Trophoblast cell (in vitro differentiated cells and primary cell): ENCODE results near the gene TTN.

Experiments
- DNase-seq, 2 donors: peaks; one replicate each; pipeline ENCODE4 v3.0.0-alpha.2; 2016
- H2AFZ ChIP-seq: 2 replicates; pipeline ENCODE4 v1.6.1; 2013; ENCODE audit warnings: low read length, moderate library complexity, mild to moderate bottlenecking; ENCODE audit not compliant: insufficient read depth, poor library complexity
- H2AK5ac ChIP-seq: 2 replicates; pipeline ENCODE4 v1.6.1; 2013; ENCODE audit warnings: mild to moderate bottlenecking, low read length
- H2BK120ac ChIP-seq: 2 replicates; pipeline ENCODE4 v1.6.1; 2013; ENCODE audit warnings: low read length, mild to moderate bottlenecking, moderate library complexity; ENCODE audit not compliant: insufficient read depth, poor library complexity
- H2BK12ac ChIP-seq: 2 replicates; pipeline ENCODE4 v1.6.1; 2013; ENCODE audit warnings: mild to moderate bottlenecking, low read length, moderate library complexity
- H2BK5ac ChIP-seq: 2 replicates; pipeline ENCODE4 v1.6.1; 2013; ENCODE audit warnings: low read length, low read depth, moderate library complexity, mild to moderate bottlenecking; ENCODE audit not compliant: poor library complexity
- H3K14ac ChIP-seq: 2 replicates; pipeline ENCODE4 v1.6.1; 2013; ENCODE audit warnings: mild to moderate bottlenecking, low read length
- H3K18ac ChIP-seq: 2 replicates; pipeline ENCODE4 v1.6.1; 2013; ENCODE audit warnings: mild to moderate bottlenecking, low read length
- H3K23ac ChIP-seq: 2 replicates; pipeline ENCODE4 v1.6.1; 2013; ENCODE audit warnings: low read length
- H3K27ac ChIP-seq: 2 replicates; pipeline ENCODE4 v1.5.1; 2013; ENCODE audit warnings: low read depth, mild to moderate bottlenecking, inconsistent platforms, low read length, moderate library complexity
- H3K27me3 ChIP-seq: 2 replicates; pipeline ENCODE4 v1.6.1; 2013; ENCODE audit warnings: inconsistent platforms, mild to moderate bottlenecking, low read length, moderate library complexity; ENCODE audit not compliant: insufficient read depth
- H3K36me3 ChIP-seq, 2 experiments: 1 replicate in 1 of 2; 2 replicates in 1 of 2; pipeline ENCODE4 v1.6.1; 2013; ENCODE audit warnings: low read length in 2 of 2, mild to moderate bottlenecking in 2 of 2, moderate library complexity in 1 of 2; ENCODE audit not compliant: insufficient read depth in 2 of 2, control insufficient read depth in 1 of 2
- H3K4ac ChIP-seq: 2 replicates; pipeline ENCODE4 v1.6.1; 2013; ENCODE audit warnings: low read depth, mild to moderate bottlenecking, low read length, moderate library complexity
- H3K4me1 ChIP-seq, 2 experiments: 1 replicate in 1 of 2; 2 replicates in 1 of 2; pipeline ENCODE4 v1.6.1; 2013; ENCODE audit warnings: low read length in 2 of 2, mild to moderate bottlenecking in 2 of 2, moderate library complexity in 1 of 2; ENCODE audit not compliant: insufficient read depth in 2 of 2, control insufficient read depth in 1 of 2
- H3K4me2 ChIP-seq: 2 replicates; pipeline ENCODE4 v1.6.1; 2013; ENCODE audit warnings: inconsistent platforms, mild to moderate bottlenecking, low read length, moderate library complexity
- H3K4me3 ChIP-seq: 2 replicates; pipeline ENCODE4 v1.5.1; 2013; ENCODE audit warnings: mild to moderate bottlenecking, low read depth, low read length, inconsistent platforms
- H3K79me1 ChIP-seq: one replicate; pipeline ENCODE4 v1.6.1; 2013; ENCODE audit warnings: low read length
- H3K79me2 ChIP-seq: 2 replicates; pipeline ENCODE4 v1.6.1; 2013; ENCODE audit warnings: low read length, mild to moderate bottlenecking; ENCODE audit not compliant: control insufficient read depth, insufficient read depth, poor library complexity
- H3K9ac ChIP-seq: 2 replicates; pipeline ENCODE4 v1.6.1; 2013; ENCODE audit warnings: mild to moderate bottlenecking, low read length
- H3K9me3 ChIP-seq: 2 replicates; pipeline ENCODE4 v1.6.1; 2013; ENCODE audit warnings: low read depth, mild to moderate bottlenecking, control low read depth, inconsistent platforms, low read length; ENCODE audit not compliant: insufficient read depth
- H4K12ac ChIP-seq: 2 replicates; pipeline ENCODE4 v1.6.1; 2013; ENCODE audit warnings: low read depth, mild to moderate bottlenecking, low read length, moderate library complexity
- H4K8ac ChIP-seq: 2 replicates; pipeline ENCODE4 v1.6.1; 2013; ENCODE audit warnings: low read depth, mild to moderate bottlenecking, low read length, moderate library complexity
- H4K91ac ChIP-seq: one replicate; pipeline ENCODE4 v1.6.1; 2013; ENCODE audit warnings: low read depth, mild to moderate bottlenecking, low read length, moderate library complexity
- WGBS: extraction: QIAGEN DNeasy Blood & Tissue Kit; methylation state at CpG from one replicate; pipeline ENCODE4 v1.1.7; 2013; ENCODE audit warnings: missing lambda C conversion rate; ENCODE audit not compliant: insufficient read length, insufficient coverage; ENCODE audit errors: extremely low coverage; 5-methylcytosine and 5-hydroxymethylcytosine counted together

The TTN gene

GRCh38 chr2:178819147-178819875 lies 12.1 kb upstream of the TTN start:
- H3K27ac ChIP-seq = no peak overlapping the region
- H3K18ac ChIP-seq = no peak overlapping the region
- no peak overlapping the region for H2BK12ac ChIP-seq
- no peak for DNase-seq
- H4K12ac ChIP-seq = no peak overlapping the region
- H3K4me3 ChIP-seq = no peak overlapping the region
- no peak overlapping the region for H4K8ac ChIP-seq
- no peak overlapping the region for H3K9ac ChIP-seq
- no peak overlapping the region for H2AFZ ChIP-seq
- no peak overlapping the region for H3K23ac ChIP-seq
- no peak overlapping the region for H3K4me2 ChIP-seq
- no peak overlapping the region for H2AK5ac ChIP-seq
- H4K91ac ChIP-seq = no peak overlapping the region
- WGBS = no CpG with 5 or more reads among the region's 1 CpG
- no peaks in the 10 kb centered on the region for H3K9me3 ChIP-seq
- no peaks in the 10 kb centered on the region for H3K27me3 ChIP-seq
- no peaks in the 10 kb centered on the region for H3K79me1 ChIP-seq
- H3K4me1 ChIP-seq = no peaks in the 10 kb centered on the region
- H3K36me3 ChIP-seq = no peaks in the 10 kb centered on the region
- no peak overlapping the region for H3K4ac ChIP-seq
- H3K14ac ChIP-seq = no peak overlapping the region
- no peaks in the 10 kb centered on the region for H3K79me2 ChIP-seq
- no peak overlapping the region for H2BK120ac ChIP-seq
- H2BK5ac ChIP-seq = no peak overlapping the region

GRCh38 chr2:178811901-178812300 lies 4.7 kb upstream of the TTN start:
- no peak overlapping the region for H3K9ac ChIP-seq
- H3K27me3 ChIP-seq = no peaks in the 10 kb centered on the region
- H2BK120ac ChIP-seq = no peak overlapping the region
- H3K79me1 ChIP-seq = no peaks in the 10 kb centered on the region
- no peaks in the 10 kb centered on the region for H3K36me3 ChIP-seq
- no peaks in the 10 kb centered on the region for H3K79me2 ChIP-seq
- H3K4ac ChIP-seq = no peak overlapping the region
- H2BK5ac ChIP-seq = no peak overlapping the region
- H3K9me3 ChIP-seq = no peaks in the 10 kb centered on the region
- no peaks in the 10 kb centered on the region for H3K4me1 ChIP-seq
- H3K14ac ChIP-seq = no peak overlapping the region
- H3K18ac ChIP-seq = no peak overlapping the region
- no peak overlapping the region for H3K27ac ChIP-seq
- H3K4me2 ChIP-seq = no peak overlapping the region
- no peak overlapping the region for H2AK5ac ChIP-seq
- no peak overlapping the region for H4K12ac ChIP-seq
- H2AFZ ChIP-seq = no peak overlapping the region
- no peak overlapping the region for H2BK12ac ChIP-seq
- H4K8ac ChIP-seq = no peak overlapping the region
- H4K91ac ChIP-seq = no peak overlapping the region
- no CpG with 5 or more reads among the region's 2 CpGs for WGBS
- no peak overlapping the region for H3K23ac ChIP-seq
- no peak overlapping the region for H3K4me3 ChIP-seq
- DNase-seq = no peak

- H2AFZ ChIP-seq = no peak overlapping the region
- no peak overlapping the region for H3K4ac ChIP-seq
- H3K18ac ChIP-seq = no peak overlapping the region
- no peaks in the 10 kb centered on the region for H3K36me3 ChIP-seq
- no peaks in the 10 kb centered on the region for H3K79me1 ChIP-seq
- no peak overlapping the region for H2BK5ac ChIP-seq
- H3K27me3 ChIP-seq = no peaks in the 10 kb centered on the region
- no peaks in the 10 kb centered on the region for H3K79me2 ChIP-seq
- no peak overlapping the region for H3K9ac ChIP-seq
- no peak overlapping the region for H3K27ac ChIP-seq
- no peak overlapping the region for H4K8ac ChIP-seq
- H3K4me1 ChIP-seq = no peaks in the 10 kb centered on the region
- H2AK5ac ChIP-seq = no peak overlapping the region
- no peak overlapping the region for H4K91ac ChIP-seq
- no peak overlapping the region for H3K14ac ChIP-seq
- no peak overlapping the region for H3K23ac ChIP-seq
- no peak overlapping the region for H3K4me2 ChIP-seq
- no CpG with 5 or more reads among the region's 2 CpGs for WGBS
- H2BK120ac ChIP-seq = no peak overlapping the region
- H2BK12ac ChIP-seq = no peak overlapping the region
- no peaks in the 10 kb centered on the region for H3K9me3 ChIP-seq
- no peak for DNase-seq
- H4K12ac ChIP-seq = no peak overlapping the region
- no peak overlapping the region for H3K4me3 ChIP-seq
These were observed 3.8 kb upstream of the TTN start for GRCh38 chr2:178811045-178811444.

GRCh38 chr2:178810422-178810821 lies 3.2 kb upstream of the TTN start:
- no peak overlapping the region for H2BK5ac ChIP-seq
- H3K4me3 ChIP-seq = no peak overlapping the region
- H3K23ac ChIP-seq = no peak overlapping the region
- H2AK5ac ChIP-seq = no peak overlapping the region
- no peak overlapping the region for H4K8ac ChIP-seq
- H4K91ac ChIP-seq = no peak overlapping the region
- no peaks in the 10 kb centered on the region for H3K79me2 ChIP-seq
- H2BK120ac ChIP-seq = no peak overlapping the region
- no peak overlapping the region for H2BK12ac ChIP-seq
- no peaks in the 10 kb centered on the region for H3K36me3 ChIP-seq
- H3K27ac ChIP-seq = no peak overlapping the region
- DNase-seq = no peak
- H3K4ac ChIP-seq = no peak overlapping the region
- no peak overlapping the region for H3K18ac ChIP-seq
- no peak overlapping the region for H3K4me2 ChIP-seq
- H4K12ac ChIP-seq = no peak overlapping the region
- H2AFZ ChIP-seq = no peak overlapping the region
- no peak overlapping the region for H3K14ac ChIP-seq
- H3K27me3 ChIP-seq = no peaks in the 10 kb centered on the region
- H3K9me3 ChIP-seq = no peaks in the 10 kb centered on the region
- H3K79me1 ChIP-seq = no peaks in the 10 kb centered on the region
- WGBS = no CpG with 5 or more reads among the region's 5 CpGs
- no peaks in the 10 kb centered on the region for H3K4me1 ChIP-seq
- no peak overlapping the region for H3K9ac ChIP-seq
